Measurements from ENCODE around the gene CDH16.

DNA sequence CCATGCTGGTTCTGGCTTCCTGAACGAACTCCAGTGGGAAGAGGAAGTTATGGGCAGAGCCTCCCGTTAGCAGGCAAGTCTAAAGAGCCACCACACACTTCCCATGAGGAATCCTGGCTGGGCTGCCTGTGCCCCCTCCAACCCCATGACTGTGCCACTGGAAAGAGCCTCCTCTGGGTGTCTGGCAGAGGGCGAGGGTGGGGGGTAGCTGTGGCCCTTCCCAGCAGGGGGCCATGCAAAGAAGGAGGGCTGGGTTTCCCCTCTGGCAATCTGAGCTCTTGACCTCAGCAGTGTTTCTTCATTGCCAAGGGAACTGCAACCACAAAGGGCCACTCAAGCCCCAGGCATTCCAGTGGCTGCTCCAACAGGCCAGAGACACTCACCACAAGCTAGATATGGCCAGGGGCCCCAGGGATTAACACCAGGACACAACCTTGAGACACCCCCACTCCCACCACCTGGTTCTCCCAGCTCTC lies 8.3 kb upstream of the CDH16 start:
- TF ChIP-seq, protein P1, sequence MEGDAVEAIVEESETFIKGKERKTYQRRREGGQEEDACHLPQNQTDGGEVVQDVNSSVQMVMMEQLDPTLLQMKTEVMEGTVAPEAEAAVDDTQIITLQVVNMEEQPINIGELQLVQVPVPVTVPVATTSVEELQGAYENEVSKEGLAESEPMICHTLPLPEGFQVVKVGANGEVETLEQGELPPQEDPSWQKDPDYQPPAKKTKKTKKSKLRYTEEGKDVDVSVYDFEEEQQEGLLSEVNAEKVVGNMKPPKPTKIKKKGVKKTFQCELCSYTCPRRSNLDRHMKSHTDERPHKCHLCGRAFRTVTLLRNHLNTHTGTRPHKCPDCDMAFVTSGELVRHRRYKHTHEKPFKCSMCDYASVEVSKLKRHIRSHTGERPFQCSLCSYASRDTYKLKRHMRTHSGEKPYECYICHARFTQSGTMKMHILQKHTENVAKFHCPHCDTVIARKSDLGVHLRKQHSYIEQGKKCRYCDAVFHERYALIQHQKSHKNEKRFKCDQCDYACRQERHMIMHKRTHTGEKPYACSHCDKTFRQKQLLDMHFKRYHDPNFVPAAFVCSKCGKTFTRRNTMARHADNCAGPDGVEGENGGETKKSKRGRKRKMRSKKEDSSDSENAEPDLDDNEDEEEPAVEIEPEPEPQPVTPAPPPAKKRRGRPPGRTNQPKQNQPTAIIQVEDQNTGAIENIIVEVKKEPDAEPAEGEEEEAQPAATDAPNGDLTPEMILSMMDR (IDR thresholded peaks at IDR 0.05; ENCODE audit: low read depth, low read length): no peak
- TF ChIP-seq EZH2phosphoT487 (IDR thresholded peaks at IDR 0.05; ENCODE audit: low read depth): no peak
